ENCODE results near the gene MPP2. TPM values are rescaled to one million over a fixed set of nuclear protein-coding genes. Genes with fewer than 3 reads are reported as not detected.
"Not testable (repeated sequence)": the region's sequence is repeated elsewhere in the genome, so short reads cannot be mapped to it uniquely, and the experiment has no call there.

MPP2 gene
- total RNA-seq, 1 donor from 2014 or later = 14.2 TPM

DNA sequence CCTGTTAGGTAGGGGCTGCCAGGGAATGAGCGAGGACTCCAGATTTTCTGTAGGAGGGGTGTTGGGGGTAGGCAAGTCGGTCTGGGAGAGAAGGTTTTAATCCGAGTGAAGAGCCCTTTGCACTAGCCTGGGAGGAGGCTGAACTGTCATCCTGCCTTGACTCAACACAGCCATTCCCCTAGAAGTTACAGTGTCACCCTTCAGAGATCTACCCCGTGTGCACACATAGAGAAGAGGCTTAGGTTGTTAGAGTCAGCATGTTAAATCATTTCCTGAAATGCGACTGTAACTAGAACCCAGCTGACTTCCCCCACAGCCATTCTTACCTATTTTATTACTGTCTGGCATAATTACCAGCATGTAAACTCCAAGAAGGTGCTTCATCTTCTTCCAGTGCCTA is 20.6 kb upstream of the MPP2 start:
- DNase-seq = not testable (repeated sequence)

DNA sequence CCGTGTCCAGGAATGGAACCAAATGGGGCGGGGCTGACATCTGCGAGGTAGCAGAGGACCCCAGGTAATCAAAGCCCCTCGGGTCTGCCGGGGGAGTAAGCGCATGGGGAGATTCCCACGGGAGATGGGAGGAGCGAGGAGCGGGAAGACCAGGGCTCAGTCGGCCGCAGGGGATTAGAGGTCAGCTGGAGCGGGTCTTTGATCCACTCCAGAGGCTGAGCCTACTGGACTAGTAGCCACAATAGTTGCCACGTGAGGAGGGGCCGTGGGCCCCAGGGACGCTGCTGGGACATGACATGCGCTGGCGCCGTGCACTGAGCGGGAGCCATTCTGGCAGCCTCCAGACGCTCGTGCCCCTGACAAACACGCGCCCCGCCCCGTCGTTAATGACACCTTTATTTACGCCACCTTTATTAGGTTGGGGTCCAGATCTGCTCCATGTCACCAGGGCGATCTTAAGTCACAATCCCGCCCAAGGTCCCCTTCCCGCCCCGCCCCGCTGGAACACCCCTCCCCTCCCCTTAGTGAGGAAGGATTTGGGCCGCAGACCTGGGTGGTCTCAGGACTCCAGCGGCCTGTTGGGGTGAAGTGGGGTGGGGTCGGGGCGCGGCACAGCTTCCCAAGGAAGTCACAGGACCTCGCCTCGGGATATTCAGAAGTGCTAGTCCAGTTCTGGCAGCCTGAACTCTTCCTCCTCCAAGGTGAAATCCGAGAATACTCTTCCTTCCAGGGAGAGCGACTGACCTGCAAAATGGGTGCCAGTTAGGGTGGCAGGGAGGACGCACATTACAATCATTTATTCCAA is 19.9 kb upstream of the MPP2 start:
- no peak for DNase-seq

DNA sequence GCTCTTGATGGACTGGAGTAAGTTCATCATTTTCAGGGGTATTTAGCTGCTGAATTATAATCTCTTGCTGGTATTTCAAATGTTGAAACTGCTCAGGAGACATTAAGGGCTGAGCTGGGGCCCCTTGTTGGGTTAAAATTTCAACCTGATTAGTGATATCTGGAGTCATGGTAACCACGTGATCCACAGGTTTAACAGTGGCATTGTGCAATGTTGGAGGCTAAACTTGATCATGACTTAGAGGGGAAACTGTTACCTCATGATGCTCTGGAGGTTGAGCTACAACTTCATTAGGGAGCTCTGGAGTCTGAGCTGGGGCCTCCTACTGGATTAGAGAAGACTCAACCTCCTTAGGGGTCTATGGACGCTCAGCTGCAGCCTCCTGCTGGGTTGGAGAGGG is 17.2 kb upstream of the MPP2 start:
- no peak for DNase-seq

DNA sequence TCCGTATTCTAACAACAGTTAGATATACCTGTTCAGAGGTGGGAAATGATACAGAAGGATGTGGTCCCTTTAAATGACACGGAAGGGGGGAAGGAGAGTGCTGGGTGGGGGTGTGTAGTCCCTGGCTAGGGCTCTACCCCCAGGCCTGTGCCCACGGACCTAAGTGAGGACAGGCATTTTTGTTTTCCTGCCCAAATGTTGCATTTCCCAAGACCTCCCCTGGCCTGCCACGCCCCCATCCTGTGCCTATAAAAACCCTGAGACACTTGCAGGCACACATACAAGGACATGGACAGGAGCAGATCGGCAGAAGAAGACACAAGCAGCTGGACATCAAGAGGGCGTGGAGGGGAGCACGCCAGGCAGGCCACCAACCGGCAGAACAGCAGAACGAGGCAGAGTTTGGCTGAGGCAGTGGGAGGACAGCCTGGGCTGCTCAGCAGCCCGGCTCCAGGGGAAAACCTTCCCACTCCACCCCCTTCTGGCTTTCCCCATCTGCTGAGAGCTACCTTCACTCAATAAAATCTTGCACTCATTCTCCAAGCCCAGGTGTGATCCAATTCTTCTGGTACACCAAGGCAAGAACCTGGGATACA is 13.3 kb upstream of the MPP2 start:
- DNase-seq = no peak

DNA sequence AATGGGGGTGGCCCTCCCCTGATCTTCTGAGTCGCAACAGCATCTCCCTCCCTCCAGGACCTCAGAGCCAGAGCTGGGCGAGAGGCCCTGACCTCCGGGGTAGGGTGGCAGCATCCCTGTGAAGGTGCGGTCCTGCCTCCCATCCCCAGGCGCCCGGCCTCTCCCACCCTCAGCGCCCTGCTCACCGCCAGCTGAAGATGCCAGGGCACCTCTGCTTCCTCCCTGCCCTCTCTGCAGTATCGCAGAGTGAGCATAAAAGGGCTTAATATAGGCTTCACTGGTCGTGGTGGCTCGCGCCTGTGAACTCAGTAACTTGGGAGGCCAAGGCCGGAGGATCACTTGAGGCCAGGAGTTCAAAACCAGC is 10.7 kb upstream of the MPP2 start:
- DNase-seq = no peak

DNA sequence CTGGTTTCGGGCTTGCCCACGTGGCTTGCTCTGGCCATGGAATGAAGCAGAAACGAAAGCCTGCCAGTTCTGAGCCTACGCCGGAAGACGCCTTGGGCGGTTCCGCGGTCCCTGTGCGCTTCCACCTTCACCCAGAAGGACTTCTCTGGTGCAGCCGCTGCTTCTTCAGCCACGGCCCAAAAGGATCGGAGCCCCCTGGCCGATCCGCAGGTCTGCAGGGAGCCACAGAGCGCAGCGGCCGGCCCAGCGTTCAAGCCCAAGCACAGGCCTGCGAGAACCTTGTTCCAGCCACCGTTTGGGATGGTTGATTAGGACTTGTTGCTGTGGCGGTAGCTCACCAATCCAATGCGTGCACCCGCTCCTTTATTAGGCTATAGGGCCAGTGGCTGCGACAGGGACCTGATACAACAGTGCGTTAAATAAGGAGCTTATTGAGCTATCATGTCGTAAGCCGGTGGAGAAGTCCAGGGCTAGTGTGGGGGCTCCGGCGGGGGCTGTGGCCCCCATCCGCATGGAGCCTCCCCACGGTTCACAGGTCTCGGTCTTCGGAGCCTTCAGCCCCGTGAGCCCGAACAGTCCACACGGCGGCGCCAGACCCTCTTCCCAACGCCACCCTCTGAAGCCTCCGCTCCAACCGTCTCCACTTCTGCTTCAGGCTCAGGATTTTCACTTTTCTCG is 10.2 kb upstream of the MPP2 start:
- DNase-seq = no peak

DNA sequence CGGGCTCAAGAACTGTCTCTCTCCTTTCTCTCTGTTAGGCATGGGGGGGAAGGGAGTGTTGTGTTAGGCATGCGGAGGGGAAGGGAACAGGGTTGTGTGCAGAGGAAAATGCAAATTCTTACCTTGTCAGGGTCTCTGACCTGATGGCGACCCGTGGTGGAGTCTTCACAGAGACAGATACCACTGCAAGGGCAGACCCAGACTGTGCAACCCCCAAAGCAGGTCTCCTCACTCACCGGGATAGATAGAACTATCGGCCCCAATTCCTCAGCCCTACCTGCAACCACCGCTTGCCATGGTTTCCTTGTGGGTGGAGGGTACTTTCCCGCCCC is 9.6 kb upstream of the MPP2 start:
- DNase-seq = no peak

DNA sequence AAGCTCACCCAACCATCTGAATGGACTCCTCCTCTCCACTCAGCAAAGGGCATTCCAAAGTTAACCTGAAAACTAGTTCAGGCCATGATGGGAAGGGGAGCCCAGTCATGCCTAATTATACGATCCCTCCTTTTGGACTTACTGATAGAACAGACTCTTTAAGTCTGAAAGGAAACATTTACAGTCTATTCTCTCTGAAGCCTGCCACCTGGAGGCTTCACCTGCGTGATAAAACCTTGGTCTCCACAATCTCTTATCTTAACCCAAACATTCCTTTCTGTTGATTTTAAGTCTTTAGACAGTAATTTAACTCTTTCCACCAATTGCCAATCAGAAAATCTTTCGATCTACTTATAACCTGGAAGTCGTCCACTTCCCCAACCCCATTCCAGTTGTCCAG is 9.0 kb upstream of the MPP2 start:
- no peak for DNase-seq

DNA sequence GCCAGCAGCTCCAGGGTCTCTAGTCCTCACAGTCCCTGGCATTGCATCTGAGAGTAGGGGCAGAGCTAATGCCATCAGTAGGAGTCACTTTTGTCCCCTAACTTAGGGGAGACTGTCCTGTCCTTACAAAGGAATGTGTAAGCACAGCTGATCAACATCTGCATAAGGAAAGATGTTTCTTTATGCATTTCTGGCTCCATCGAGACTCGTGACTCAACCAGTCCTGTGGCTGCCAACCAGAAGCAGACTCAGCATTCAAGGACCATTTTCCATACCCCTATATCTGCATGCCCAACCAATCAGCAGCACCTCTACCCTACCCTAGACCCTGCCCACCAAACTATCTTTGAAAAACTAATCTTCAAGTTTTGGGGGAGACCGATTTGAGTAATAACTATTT is 8.2 kb upstream of the MPP2 start:
- DNase-seq = no peak

DNA sequence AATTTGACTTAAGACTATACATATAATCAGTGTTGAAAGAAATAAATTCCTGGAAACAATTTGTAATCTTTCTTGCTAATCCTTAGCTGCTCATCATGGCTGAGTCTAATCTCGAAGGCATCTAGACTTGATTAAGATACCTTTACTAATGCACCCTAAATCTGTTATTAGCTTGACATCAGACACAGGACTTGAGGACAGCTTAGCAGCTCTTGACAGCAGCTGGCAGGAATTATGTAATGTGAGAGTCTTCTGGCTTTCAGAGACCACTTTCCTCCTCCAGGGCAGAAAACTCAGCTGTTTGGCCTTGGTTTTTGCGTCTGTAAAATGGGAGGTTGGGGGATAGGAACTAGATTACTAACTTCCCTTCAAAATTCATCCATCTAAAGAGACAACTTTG is 7.1 kb upstream of the MPP2 start:
- no peak for DNase-seq

DNA sequence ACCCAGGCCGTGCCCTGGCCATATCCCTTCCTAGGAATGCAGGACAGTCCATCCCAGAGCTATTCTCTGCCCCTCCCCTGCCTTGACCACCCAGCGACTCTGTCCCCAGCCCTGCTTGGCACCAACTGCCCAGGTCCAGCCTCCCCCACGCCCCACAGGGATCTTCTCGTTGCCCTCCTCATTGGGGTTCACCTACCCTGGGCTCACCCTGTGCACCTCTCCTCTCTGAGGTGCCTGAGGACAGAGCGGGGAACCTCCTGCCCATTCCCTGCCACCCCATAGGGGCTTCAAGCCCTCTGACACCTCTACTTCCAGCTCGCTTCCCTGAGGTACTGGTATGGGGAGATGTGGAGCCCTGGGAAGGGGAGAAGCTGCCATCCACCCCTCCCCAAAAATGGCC is 6.2 kb upstream of the MPP2 start:
- no peak for DNase-seq

DNA sequence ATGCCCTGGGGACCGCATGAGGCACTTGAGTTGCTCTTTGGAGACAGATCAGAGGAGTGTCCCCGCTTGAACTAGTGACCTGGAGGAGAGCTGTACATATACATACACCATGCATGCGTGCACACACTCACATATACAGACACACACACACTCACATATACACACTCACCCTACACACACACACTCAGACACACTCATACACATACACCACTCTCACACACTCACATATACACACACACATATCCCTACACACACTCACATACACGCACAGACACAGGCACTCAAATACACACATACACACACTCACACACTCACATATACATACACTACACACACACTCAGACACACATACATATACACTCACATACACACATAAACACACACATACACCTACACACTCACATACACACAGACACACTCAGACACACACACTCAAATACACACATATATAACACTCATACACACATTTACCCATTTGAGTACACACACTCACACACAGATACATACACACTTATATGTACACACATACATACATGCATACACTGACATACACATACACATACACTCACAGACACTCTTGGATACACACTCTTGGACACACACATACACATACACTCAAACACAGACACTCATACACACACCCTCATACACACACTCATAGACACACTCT is 5.4 kb upstream of the MPP2 start:
- DNase-seq = no peak

DNA sequence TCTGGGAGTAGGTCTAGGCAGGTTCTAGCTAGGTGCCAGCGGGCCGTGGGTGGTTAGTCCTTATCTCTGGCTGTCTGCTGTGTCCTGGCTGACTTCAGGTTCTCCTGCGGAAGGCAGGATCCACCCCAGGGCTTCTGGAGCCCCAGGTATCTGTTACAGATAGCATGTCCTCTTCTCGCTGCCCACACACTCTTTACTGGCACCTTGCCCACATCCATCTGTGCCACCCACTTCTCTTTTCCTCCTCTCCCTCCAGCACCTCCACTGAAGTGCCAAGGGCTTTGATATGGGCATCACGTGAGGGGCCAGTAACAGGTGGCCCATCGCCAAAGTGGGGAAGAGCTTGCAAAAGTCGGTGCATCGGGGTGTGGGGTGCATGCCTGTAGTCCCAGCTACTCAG is 4.6 kb upstream of the MPP2 start:
- DNase-seq = no peak

DNA sequence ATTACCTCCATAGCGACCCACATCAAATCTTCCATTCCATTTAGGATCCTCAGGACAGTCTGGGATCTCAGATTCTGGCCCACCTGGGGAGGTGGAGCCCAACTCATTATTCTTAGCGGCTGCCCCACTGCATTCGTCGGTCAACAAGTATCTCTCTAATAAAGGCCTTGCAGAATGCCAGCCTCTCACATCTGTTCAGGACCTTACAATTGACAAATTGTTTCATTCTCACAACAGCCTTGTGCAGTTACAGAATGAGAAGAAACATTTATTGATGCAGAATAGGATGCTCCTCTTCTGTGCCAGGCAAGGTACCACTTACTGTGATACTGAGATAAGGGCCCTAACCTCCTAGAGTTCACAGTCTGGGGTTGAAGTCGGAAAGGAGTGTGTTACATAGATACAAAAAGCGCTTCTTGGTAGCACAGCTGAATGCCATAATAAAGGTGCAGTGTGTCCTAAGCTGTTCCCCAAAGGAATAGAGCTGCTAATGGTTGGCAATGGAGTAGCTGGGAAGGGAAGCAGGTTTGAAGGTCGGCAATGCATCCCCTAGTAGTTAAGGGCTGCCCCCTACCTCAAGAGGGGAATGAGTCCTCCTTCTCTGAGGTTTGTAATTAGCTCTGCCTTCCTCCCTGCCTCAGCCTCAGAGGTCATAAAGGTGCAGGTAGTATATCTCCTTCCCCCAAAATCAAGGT is 2.3 kb upstream of the MPP2 start:
- no peak for DNase-seq

DNA sequence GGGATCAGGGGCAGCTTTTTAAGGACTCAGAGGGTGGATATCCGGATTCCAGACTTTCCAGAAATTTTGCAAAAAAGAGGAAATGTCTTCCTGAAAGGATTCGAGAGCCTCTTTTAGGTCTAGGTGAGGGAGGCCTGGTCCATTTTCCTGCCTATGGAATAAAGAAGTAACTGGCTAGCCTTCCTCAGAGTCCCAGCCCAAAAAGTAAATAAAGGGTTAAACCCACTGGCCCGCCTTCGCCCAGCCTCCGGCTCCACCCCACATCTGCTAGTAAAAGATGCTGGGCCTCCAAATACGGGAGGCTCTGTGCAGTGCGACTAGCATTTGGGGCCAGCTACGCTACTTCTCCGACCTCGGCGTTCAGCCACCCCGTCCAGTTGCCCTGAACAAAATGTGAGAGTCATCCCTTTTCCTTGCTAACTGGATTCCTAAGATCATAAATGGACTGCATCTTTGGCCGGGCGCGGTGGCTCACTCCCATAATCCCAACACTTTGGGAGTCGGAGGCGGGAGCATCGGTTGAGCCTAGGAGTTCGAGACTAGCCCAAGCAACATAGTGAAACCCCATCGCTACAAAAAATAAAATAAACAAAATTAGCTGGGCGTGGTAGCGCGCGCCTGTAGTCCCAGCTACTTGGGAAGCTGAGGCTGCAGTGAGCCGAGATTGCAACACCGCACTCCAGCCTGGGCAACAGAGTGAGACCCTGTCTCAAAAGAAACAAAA is 824 bp upstream of the MPP2 start:
- peak; percentile 85 for DNase-seq

DNA sequence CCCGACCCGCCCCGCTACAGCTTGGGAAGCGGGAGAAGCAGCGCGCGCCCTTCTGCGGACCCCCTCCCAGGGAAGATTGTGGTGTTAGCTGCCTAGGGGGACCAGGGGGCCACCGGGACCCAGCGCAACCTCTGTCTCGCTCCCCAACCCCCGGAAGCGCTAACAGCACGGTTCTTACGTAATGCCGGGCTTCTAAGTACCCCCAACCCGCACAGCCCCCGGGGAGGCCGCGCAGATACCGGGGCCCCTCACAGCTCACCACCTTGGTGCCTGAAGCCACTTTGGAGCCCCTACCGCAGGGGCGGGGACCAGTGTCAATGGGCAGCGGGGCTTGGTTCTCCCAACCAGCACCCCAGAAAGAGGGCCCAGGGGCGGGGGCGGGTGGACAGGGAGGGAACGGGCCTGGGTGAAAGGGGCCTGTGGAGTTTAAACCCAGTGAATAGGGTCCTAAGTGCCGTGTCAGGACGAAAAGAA is 348 bp downstream of the MPP2 start:
- no peak for DNase-seq

DNA sequence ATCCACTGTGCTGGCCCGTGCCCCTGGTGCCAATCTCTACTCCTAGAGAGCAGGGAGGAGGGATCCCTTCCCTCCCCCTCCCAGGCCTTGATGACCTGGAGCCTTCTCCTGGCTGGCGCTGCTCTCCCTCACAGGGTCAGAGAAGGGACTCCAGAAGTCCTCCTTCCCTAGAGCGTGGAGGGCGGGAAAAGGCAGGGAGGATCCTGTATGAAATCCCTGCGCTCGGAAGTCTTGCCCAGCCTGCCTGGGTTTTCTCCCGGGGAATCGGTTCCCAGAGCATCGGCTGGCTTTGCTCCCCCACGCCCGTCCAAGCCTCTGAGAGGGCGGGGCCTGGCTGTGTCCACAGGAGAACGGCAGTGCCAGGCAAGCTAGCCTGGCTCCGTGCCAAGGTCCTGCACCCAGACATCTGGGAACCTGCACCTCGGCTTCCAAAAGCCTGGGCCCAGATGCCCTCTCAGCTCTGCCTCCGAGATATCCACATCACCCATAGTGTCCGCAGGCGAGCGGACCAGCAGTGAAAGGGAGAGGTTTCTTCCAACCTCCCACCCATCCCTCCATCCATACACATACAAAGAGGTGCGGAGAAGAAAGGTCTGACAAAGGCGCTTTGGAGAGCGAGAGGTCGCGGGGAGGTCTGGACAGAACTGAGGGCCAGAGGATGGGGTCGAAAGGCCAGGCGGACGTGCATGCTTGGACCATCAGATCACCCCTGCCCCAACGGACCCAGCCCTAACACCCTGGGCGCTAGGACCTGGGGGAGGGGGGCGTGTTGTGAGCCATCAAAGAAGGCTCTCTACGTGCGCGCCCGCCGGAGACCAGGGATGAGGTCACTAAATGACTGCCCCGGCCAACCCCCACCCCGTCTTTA is 1.1 kb downstream of the MPP2 start:
- peak; percentile 79 for DNase-seq

DNA sequence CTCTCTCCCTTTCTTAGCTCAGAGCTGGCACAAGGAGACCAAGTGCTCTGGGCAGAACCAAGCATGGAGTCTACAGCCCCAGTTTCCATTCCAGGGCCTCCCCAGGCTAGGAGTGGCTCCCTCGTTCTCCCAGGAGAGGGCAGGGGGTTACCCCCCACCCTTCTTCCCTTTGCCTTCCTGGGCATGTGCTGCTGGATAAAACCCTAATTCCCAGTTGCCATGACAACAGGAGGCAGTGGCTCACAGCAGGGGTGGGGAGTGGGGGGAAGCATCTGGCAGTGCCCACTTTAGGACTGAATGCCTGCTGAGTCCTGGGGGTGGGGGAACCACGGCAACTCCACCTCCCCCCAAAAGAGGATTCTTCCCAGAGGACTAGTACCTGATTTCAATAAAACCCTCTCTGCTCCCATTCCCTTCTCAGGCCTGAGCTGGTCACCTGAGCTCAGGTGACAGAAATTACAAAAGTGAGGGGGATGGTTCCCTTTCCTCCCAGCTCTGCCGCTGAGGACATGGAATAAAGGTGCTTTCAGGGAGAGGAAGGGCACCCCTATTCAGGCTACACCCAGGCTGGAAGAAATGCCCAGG is 1.8 kb downstream of the MPP2 start:
- no peak for DNase-seq

DNA sequence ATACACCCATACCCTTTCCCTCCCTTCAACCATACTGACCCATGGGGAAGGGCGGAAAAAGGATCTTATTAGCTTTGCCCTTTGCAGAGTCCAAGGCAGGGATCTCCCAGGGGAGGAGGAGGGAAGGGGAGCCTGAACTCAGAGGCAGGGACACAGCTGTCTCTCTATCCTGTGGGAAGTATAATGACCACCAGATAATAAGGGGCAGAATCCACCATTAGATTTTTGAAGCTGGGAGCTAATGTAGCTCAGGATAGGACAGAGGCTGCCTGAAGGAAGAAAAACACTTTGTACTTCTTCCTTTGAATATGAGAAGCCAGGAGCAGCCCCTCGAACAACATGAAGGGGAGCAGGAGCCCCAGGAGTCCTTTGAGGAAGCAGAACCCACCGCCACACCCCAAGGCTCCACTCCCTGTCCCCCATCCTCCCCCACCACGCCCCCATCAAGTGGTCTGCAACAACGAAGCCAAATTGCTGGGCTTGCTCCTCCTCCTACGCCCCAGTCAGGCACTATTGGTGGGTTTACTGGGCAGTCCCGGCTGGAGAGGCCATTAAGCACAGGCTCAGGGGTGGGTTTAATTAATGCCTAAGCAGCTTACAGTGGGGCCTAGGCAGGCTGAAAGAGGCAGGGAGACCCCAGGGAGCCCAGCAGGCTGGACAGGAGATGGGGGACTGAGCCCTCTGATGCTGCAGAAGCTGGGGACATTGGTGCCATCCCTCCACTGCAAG is 5.3 kb downstream of the MPP2 start:
- no peak for DNase-seq

Data from occipital lobe (tissue), 2 donors.